H1 (cell line): ENCODE measurements around the gene SLC9A3. TPM values are rescaled to one million over a fixed set of nuclear protein-coding genes. Genes with fewer than 3 reads are reported as not detected.

ENCODE experiments used
- CTCF ChIA-PET: fragments of 300-600 bp; sonication (Branson Sonifier 250); formaldehyde crosslinking; loops from one replicate; lab custom pipeline; 2021; ENCODE audit not compliant: partially characterized antibody; lab: Charles Lee
- POLR2A ChIA-PET: fragments of 300-600 bp; sonication (Branson Sonifier 250); formaldehyde crosslinking; loops from one replicate; lab custom pipeline; 2021; ENCODE audit warnings: inconsistent platforms; ENCODE audit not compliant: partially characterized antibody; lab: Charles Lee
- DNase-seq, 2 experiments: peaks; one replicate each; pipeline versions ENCODE4 v3.0.0 to v3.0.0-alpha.2; 2010 to 2022; ENCODE audit warnings: low spot score in 2 of 2, low read depth in 1 of 2, mixed read lengths in 1 of 2
- FAIRE-seq: peaks from 2 replicates; lab custom pipeline; 2011; peaks lifted over from hg19 to GRCh38; lab: Jason Lieb, UNC
- H2AFZ ChIP-seq: 2 replicates; pipeline ENCODE4 v1.8.1; 2012; ENCODE audit warnings: low read length, inconsistent platforms
- H2AK5ac ChIP-seq: 2 replicates; pipeline ENCODE4 v1.6.1; 2013; ENCODE audit warnings: low read depth, low read length
- H2BK120ac ChIP-seq: replicated peaks from 2 replicates; pipeline ENCODE3; 2013; ENCODE audit warnings: low read depth, low read length, inconsistent platforms
- H2BK12ac ChIP-seq: 2 replicates; pipeline ENCODE4 v1.6.1; 2013; ENCODE audit warnings: low read depth, low read length
- H2BK15ac ChIP-seq: 2 replicates; pipeline ENCODE4 v1.6.1; 2013; ENCODE audit warnings: low read length
- H2BK20ac ChIP-seq: 2 replicates; pipeline ENCODE4 v1.6.1; 2013; ENCODE audit warnings: low read length
- H2BK5ac ChIP-seq: 2 replicates; pipeline ENCODE4 v1.6.1; 2013; ENCODE audit warnings: low read depth, low read length
- H3K14ac ChIP-seq: 2 replicates; pipeline ENCODE4 v1.6.1; 2013; ENCODE audit warnings: inconsistent platforms; ENCODE audit not compliant: insufficient read length
- H3K18ac ChIP-seq: 2 replicates; pipeline ENCODE4 v1.6.1; 2013; ENCODE audit warnings: low read length; ENCODE audit errors: extremely low read depth
- H3K23ac ChIP-seq: 2 replicates; pipeline ENCODE4 v1.6.1; 2013; ENCODE audit warnings: inconsistent platforms; ENCODE audit not compliant: insufficient read length
- H3K23me2 ChIP-seq: 2 replicates; pipeline ENCODE4 v1.6.1; 2013; ENCODE audit warnings: low read depth, low read length
- H3K27ac ChIP-seq: 2 replicates; pipeline ENCODE4 v1.6.1; 2011; ENCODE audit warnings: low read depth, low read length, inconsistent platforms
- H3K27me3 ChIP-seq, 4 experiments: replicated peaks in 1 of 4; 1 replicate in 1 of 4; 2 replicates in 3 of 4; pipeline versions ENCODE4 v1.6.1 to v1.8.1; 2011 to 2013; ENCODE audit warnings: low read length in 3 of 4, mild to moderate bottlenecking in 3 of 4, inconsistent platforms in 2 of 4, mixed read lengths in 2 of 4, moderate library complexity in 1 of 4; ENCODE audit not compliant: control insufficient read depth in 3 of 4, insufficient read depth in 3 of 4; ENCODE audit errors: extremely low read depth in 1 of 4
- H3K36me3 ChIP-seq, 4 experiments: 2 replicates each; pipeline versions ENCODE4 v1.6.1 to v1.8.1; 2011 to 2013; ENCODE audit warnings: mild to moderate bottlenecking in 4 of 4, low read length in 3 of 4, moderate library complexity in 2 of 4, control low read depth in 1 of 4, inconsistent platforms in 1 of 4; ENCODE audit not compliant: insufficient read depth in 4 of 4, control insufficient read depth in 2 of 4
- H3K4ac ChIP-seq: replicated peaks from 2 replicates; pipeline ENCODE3; 2013; ENCODE audit warnings: low read length, low read depth, mixed read lengths, inconsistent platforms; ENCODE audit not compliant: insufficient read length
- H3K4me1 ChIP-seq, 4 experiments: replicated peaks in 1 of 4; 1 replicate in 1 of 4; 2 replicates in 3 of 4; pipeline versions ENCODE4 v1.6.1 to v1.8.1; 2011 to 2013; ENCODE audit warnings: low read length in 3 of 4, inconsistent platforms in 2 of 4, mixed read lengths in 1 of 4; ENCODE audit not compliant: insufficient read depth in 4 of 4, control insufficient read depth in 3 of 4
- H3K4me2 ChIP-seq, 2 experiments: 2 replicates each; pipeline versions ENCODE4 v1.6.1 to v1.8.1; 2011 to 2013; ENCODE audit warnings: low read depth in 2 of 2, low read length in 2 of 2, control low read depth in 1 of 2, inconsistent platforms in 1 of 2, mild to moderate bottlenecking in 1 of 2; ENCODE audit not compliant: insufficient read depth in 1 of 2
- H3K4me3 ChIP-seq, 4 experiments: fragments of 200-600, 300-600 bp in 1 of 4; sonication (generic), shearing (Covaris generic), sonication (Bioruptor Twin) in 1 of 4; 2 replicates each; pipeline versions ENCODE4 v1.5.1 to v1.8.1; 2011 to 2016; ENCODE audit warnings: low read length in 4 of 4, low read depth in 3 of 4, control low read depth in 2 of 4, inconsistent platforms in 2 of 4, mild to moderate bottlenecking in 2 of 4, mixed read lengths in 1 of 4, moderate library complexity in 1 of 4; ENCODE audit not compliant: insufficient read depth in 2 of 4; ENCODE audit errors: extremely low read depth in 1 of 4
- H3K56ac ChIP-seq: replicated peaks from 2 replicates; pipeline ENCODE3; 2013; ENCODE audit warnings: low read depth, mild to moderate bottlenecking, mixed read lengths, low read length, inconsistent platforms; ENCODE audit not compliant: insufficient read length
- H3K79me1 ChIP-seq: 2 replicates; pipeline ENCODE4 v1.6.1; 2013; ENCODE audit warnings: low read depth, low read length, control low read depth
- H3K79me2 ChIP-seq, 2 experiments: 2 replicates each; pipeline versions ENCODE4 v1.6.1 to v1.8.1; 2012 to 2013; ENCODE audit warnings: low read length in 2 of 2, mild to moderate bottlenecking in 2 of 2, inconsistent platforms in 1 of 2; ENCODE audit not compliant: insufficient read depth in 2 of 2, control insufficient read depth in 1 of 2
- H3K9ac ChIP-seq, 4 experiments: replicated peaks in 1 of 4; 1 replicate in 1 of 4; 2 replicates in 3 of 4; pipeline versions ENCODE4 v1.6.1 to v1.8.1; 2011 to 2013; ENCODE audit warnings: low read depth in 3 of 4, low read length in 3 of 4, control low read depth in 2 of 4, mild to moderate bottlenecking in 2 of 4, moderate library complexity in 2 of 4, inconsistent platforms in 1 of 4; ENCODE audit errors: extremely low read depth in 1 of 4
- H3K9me3 ChIP-seq, 2 experiments: 2 replicates each; pipeline versions ENCODE4 v1.6.1 to v1.8.1; 2012 to 2013; ENCODE audit warnings: mild to moderate bottlenecking in 2 of 2, moderate library complexity in 2 of 2, control low read depth in 1 of 2, inconsistent platforms in 1 of 2, low read depth in 1 of 2, low read length in 1 of 2, mixed read lengths in 1 of 2; ENCODE audit not compliant: insufficient read depth in 2 of 2
- H4K20me1 ChIP-seq, 2 experiments: replicated peaks in 1 of 2; 2 replicates each; pipeline versions ENCODE3 to v1.8.1; 2011 to 2013; ENCODE audit warnings: inconsistent platforms in 2 of 2, low read length in 2 of 2, mild to moderate bottlenecking in 1 of 2; ENCODE audit not compliant: insufficient read depth in 2 of 2, control insufficient read depth in 1 of 2
- H4K5ac ChIP-seq: 2 replicates; pipeline ENCODE4 v1.6.1; 2013; ENCODE audit warnings: low read length, low read depth, mixed read lengths, inconsistent platforms; ENCODE audit not compliant: insufficient read length
- H4K8ac ChIP-seq: 2 replicates; pipeline ENCODE4 v1.8.0; 2013; ENCODE audit warnings: mild to moderate bottlenecking, moderate library complexity, low read length, inconsistent platforms; ENCODE audit not compliant: insufficient read depth; ENCODE audit errors: extremely low read depth
- H4K91ac ChIP-seq: replicated peaks from 2 replicates; pipeline ENCODE3; 2013; ENCODE audit warnings: low read length, mixed read lengths, inconsistent platforms; ENCODE audit not compliant: insufficient read length
- CREB1 ChIP-seq: IDR thresholded peaks from 2 replicates; pipeline ENCODE4 v1.6.1; 2012; ENCODE audit warnings: inconsistent platforms
- EGR1 ChIP-seq: IDR thresholded peaks from 2 replicates; pipeline ENCODE4 v1.6.1; 2011; ENCODE audit warnings: low read depth, low read length, borderline replicate concordance
- EP300 ChIP-seq, 2 experiments: IDR thresholded peaks; 1 replicate in 1 of 2; 2 replicates in 1 of 2; pipeline ENCODE4 v1.6.1; 2011 to 2012; ENCODE audit warnings: low read depth in 2 of 2, low read length in 2 of 2, mild to moderate bottlenecking in 2 of 2, borderline replicate concordance in 1 of 2, inconsistent platforms in 1 of 2, moderate library complexity in 1 of 2
- FOSL1 ChIP-seq: IDR thresholded peaks from 2 replicates; pipeline ENCODE4 v1.6.1; 2011; ENCODE audit warnings: mild to moderate bottlenecking, low read depth, low read length, moderate library complexity; ENCODE audit not compliant: insufficient read depth
- GTF2F1 ChIP-seq: IDR thresholded peaks from 2 replicates; pipeline ENCODE4 v1.6.1; 2012; ENCODE audit warnings: low read depth, low read length, improper control_type of control experiment, borderline replicate concordance
- KDM1A ChIP-seq: fragments of 200-600, 300-600 bp; sonication (generic); IDR thresholded peaks from 2 replicates; pipeline ENCODE4 v1.7.1; 2016; ENCODE audit warnings: mild to moderate bottlenecking, low read length, borderline replicate concordance
- RAD21 ChIP-seq, 2 experiments: IDR thresholded peaks in 1 of 2; conservative IDR thresholded peaks in 1 of 2; 2 replicates each; pipeline ENCODE4 v1.6.1; 2011; ENCODE audit warnings: low read depth in 2 of 2, low read length in 2 of 2, improper control_type of control experiment in 1 of 2, inconsistent platforms in 1 of 2, mild to moderate bottlenecking in 1 of 2, moderate library complexity in 1 of 2
- RXRA ChIP-seq: IDR thresholded peaks from 2 replicates; pipeline ENCODE4 v1.6.1; 2011; ENCODE audit warnings: low read depth, mild to moderate bottlenecking, low read length, moderate library complexity; ENCODE audit not compliant: insufficient read depth
- SIRT6 ChIP-seq: IDR thresholded peaks from one replicate; pipeline ENCODE4 v1.7.1; 2012; ENCODE audit warnings: low read length, inconsistent platforms
- SIX5 ChIP-seq: IDR thresholded peaks from 2 replicates; pipeline ENCODE4 v1.6.1; 2011; ENCODE audit warnings: mild to moderate bottlenecking, low read depth, low read length
- SUZ12 ChIP-seq: fragments of 200-600 bp; sonication (generic); IDR thresholded peaks from 2 replicates; pipeline ENCODE4 v1.6.1; 2012; ENCODE audit warnings: mild to moderate bottlenecking, inconsistent platforms, low read length, moderate library complexity, mixed read lengths
- TEAD4 ChIP-seq: IDR thresholded peaks from 2 replicates; pipeline ENCODE4 v1.6.1; 2012; ENCODE audit warnings: low read depth, low read length, inconsistent platforms, mixed read lengths
- whole genome bisulfite sequencing, 2 experiments: shearing (Covaris generic) in 1 of 2; methylation state at CpG; one replicate each; pipeline versions ENCODE4 v1.1.6 to v1.1.7; 2013 to 2015; ENCODE audit warnings: low lambda C conversion rate in 2 of 2, mixed read lengths in 2 of 2, inconsistent platforms in 1 of 2, low coverage in 1 of 2, missing lambda C conversion rate in 1 of 2; ENCODE audit not compliant: insufficient replicate concordance in 2 of 2, insufficient coverage in 1 of 2, insufficient read length in 1 of 2; ENCODE audit errors: extremely low coverage in 1 of 2, missing lambda C conversion rate in 1 of 2; 5-methylcytosine and 5-hydroxymethylcytosine counted together
- polyA plus RNA-seq, 7 experiments: library from polyadenylated mRNA; depleted of rRNA in 3 of 7; stranded (reverse) in 5 of 7; unstranded in 2 of 7; fragments of >200 nt in 5 of 7; fragments of 200-250 nt in 2 of 7; gene quantifications; 1 replicate in 5 of 7; 2 replicates in 1 of 7; 4 replicates in 1 of 7; pipeline versions ENCODE4 v1.2.1 to v1.2.3, GENCODE V29; 2011 to 2013; ENCODE audit warnings: missing spikeins in 2 of 7, mixed read lengths in 2 of 7
- total RNA-seq: library from RNA; stranded (reverse); fragmentation: NEBNext Ultra II Directional; extraction: Animal tissue kit (Norgen Biotek cat#: 25700); gene quantifications from 2 replicates; pipeline ENCODE4 v1.2.1, GENCODE V29; 2021
- TF ChIP-seq, protein P1 (sequence below): IDR thresholded peaks from 2 replicates; pipeline ENCODE4 v1.6.1; 2011; ENCODE audit warnings: low read length, improper control_type of control experiment

SLC9A3 gene
- total and polyA plus RNA-seq, 2 of the 8 experiments (the other 6 are each of a cell fraction or from before 2014, with no cell fraction given): 0.95 to 1.0 TPM

DNA sequence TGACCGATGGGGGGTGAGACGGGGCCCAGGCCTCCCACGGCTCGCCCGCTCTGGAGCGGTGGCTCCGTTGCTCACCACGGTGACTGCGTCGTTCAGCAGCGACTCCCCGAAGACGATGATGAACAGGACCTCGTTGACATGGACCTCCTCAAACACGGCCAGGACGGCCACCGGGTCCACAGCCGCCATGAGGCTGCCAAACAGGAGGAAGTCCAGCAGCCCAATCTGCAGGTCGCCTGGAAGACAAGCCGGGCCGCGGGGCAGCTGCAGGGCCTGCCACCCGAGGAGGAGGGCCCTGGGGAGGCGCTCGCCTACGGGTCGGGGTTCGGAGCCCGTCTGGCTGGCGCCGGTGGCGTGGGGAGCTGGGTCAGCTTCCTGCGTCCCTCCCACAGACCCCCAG is 36.0 kb downstream of the SLC9A3 start:
- no peak overlapping the region for H4K5ac ChIP-seq
- no peak overlapping the region for H2BK12ac ChIP-seq
- 89% methylated on average over 17 of the region's 33 CpGs; no CpG with 5 or more reads in 1 of the 2 experiments for WGBS, 2 experiments
- H3K36me3 ChIP-seq: no peaks in the 10 kb centered on the region
- ChIA-PET CTCF (no interaction called here), POLR2A (interaction anchor here (1.2 kb wide), 1 partner anchor 14 kb away, joined by 3 read pairs; no protein-coding TSS in a partner anchor)
- H2AFZ ChIP-seq: no peak overlapping the region
- no peaks in the 10 kb centered on the region for H3K79me1 ChIP-seq
- H3K4me2 ChIP-seq: no peak overlapping the region
- peaks cover 0 to 12% (median 3%) of the 10 kb centered on the region in 4 experiments; a peak in 4 of 7 replicates for H3K4me1 ChIP-seq
- H3K23ac ChIP-seq: no peak overlapping the region
- no peak overlapping the region for H3K14ac ChIP-seq
- H3K27ac ChIP-seq: no peak overlapping the region; the same call in 1 of the 2 replicates
- no peaks in the 10 kb centered on the region for H3K23me2 ChIP-seq
- H4K8ac ChIP-seq: no peak overlapping the region
- H2BK15ac ChIP-seq: no peak overlapping the region
- no peak for FAIRE-seq
- H3K9ac ChIP-seq: no peak overlapping the region
- DNase-seq: no peak
- H3K4me3 ChIP-seq: no peak overlapping the region
- H3K18ac ChIP-seq: no peak overlapping the region
- no peak overlapping the region for H2BK5ac ChIP-seq
- no peak overlapping the region for H4K91ac ChIP-seq
- H3K27me3 ChIP-seq: peaks cover 0 to 12% (median 0%) of the 10 kb centered on the region in 4 experiments; a peak in 2 of 7 replicates
- no peak overlapping the region for H2BK120ac ChIP-seq
- H3K4ac ChIP-seq: no peak overlapping the region
- H3K79me2 ChIP-seq: no peaks in the 10 kb centered on the region
- no peak overlapping the region for H3K56ac ChIP-seq
- no peaks in the 10 kb centered on the region for H4K20me1 ChIP-seq
- no peak overlapping the region for H2AK5ac ChIP-seq
- H3K9me3 ChIP-seq: no peaks in the 10 kb centered on the region
- H2BK20ac ChIP-seq: no peak overlapping the region
- TF ChIP-seq GTF2F1: no peak
- TF ChIP-seq RAD21 (IDR thresholded peaks at IDR 0.05 in 1 of 2, conservative IDR thresholded peaks at IDR 0.05 in 1 of 2; ENCODE audit: low read depth in 2 of 2, low read length in 2 of 2): no peak
- TF ChIP-seq SIX5: no peak
- no peak for TF ChIP-seq FOSL1
- no peak for TF ChIP-seq CREB1
- no peak for TF ChIP-seq KDM1A
- TF ChIP-seq SUZ12: no peak
- no peak for TF ChIP-seq TEAD4
- no peak for TF ChIP-seq RXRA
- no peak for TF ChIP-seq EP300 (IDR thresholded peaks at IDR 0.05; ENCODE audit: borderline replicate concordance in 1 of 2, low read depth in 2 of 2, low read length in 2 of 2)
- no peak for TF ChIP-seq SIRT6
- TF ChIP-seq, protein P1, sequence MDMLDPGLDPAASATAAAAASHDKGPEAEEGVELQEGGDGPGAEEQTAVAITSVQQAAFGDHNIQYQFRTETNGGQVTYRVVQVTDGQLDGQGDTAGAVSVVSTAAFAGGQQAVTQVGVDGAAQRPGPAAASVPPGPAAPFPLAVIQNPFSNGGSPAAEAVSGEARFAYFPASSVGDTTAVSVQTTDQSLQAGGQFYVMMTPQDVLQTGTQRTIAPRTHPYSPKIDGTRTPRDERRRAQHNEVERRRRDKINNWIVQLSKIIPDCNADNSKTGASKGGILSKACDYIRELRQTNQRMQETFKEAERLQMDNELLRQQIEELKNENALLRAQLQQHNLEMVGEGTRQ: no peak
- TF ChIP-seq EGR1: no peak
